Measurements from ENCODE around the gene CACNA1B.

DNA sequence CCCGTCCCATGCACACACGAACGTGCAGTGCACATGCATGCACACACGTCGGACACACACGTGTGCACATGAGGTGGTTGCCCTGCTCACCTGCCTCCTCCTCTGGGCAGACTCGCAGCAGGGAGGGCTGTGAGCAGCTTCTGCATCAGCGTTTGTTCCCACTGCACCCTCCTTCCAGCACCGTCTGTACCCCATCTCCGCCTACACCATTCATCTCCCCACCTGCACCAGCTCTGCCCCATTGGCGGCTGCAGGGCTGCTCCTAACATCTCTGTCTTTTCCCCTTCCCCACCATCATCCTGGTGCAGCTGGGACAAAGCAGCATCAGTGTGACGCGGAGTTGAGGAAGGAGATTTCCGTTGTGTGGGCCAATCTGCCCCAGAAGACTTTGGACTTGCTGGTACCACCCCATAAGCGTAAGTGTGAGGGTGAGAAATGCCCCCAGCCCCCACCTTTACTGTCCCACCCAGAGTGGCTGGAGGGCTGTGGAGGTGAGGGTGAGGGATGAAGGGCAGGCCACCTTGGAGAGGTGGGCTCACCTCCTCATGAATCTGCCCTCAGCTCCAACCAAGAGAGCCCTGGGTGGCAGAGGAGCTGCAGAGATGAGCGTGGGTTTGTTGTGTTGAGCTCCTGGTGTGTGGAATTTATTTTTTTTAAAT lies 234.6 kb downstream of the CACNA1B start:
- no peak for TF ChIP-seq EP300 (IDR thresholded peaks at IDR 0.05)
- TF ChIP-seq, protein P1, sequence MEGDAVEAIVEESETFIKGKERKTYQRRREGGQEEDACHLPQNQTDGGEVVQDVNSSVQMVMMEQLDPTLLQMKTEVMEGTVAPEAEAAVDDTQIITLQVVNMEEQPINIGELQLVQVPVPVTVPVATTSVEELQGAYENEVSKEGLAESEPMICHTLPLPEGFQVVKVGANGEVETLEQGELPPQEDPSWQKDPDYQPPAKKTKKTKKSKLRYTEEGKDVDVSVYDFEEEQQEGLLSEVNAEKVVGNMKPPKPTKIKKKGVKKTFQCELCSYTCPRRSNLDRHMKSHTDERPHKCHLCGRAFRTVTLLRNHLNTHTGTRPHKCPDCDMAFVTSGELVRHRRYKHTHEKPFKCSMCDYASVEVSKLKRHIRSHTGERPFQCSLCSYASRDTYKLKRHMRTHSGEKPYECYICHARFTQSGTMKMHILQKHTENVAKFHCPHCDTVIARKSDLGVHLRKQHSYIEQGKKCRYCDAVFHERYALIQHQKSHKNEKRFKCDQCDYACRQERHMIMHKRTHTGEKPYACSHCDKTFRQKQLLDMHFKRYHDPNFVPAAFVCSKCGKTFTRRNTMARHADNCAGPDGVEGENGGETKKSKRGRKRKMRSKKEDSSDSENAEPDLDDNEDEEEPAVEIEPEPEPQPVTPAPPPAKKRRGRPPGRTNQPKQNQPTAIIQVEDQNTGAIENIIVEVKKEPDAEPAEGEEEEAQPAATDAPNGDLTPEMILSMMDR (IDR thresholded peaks at IDR 0.05): no peak

Data from esophagus muscularis mucosa (tissue), 3 donors.